GM08714 (cell line): Measurements from ENCODE around the gene TREML2.

ENCODE experiments used
- H3K4me3 ChIP-seq: fragments of 200-500 bp; sonication (Bioruptor generic); 2 replicates; pipeline ENCODE4 v1.5.1; 2014; ENCODE audit warnings: mild to moderate bottlenecking, low read length, inconsistent platforms
- ZNF274 ChIP-seq: IDR thresholded peaks from 2 replicates; pipeline ENCODE4 v1.6.1; 2012; ENCODE audit warnings: mild to moderate bottlenecking, low read depth, low read length

The TREML2 gene

GRCh38 chr6:41156771-41157170 is 44.2 kb downstream of the TREML2 start:
- no peak overlapping the region for H3K4me3 ChIP-seq
- no peak for TF ChIP-seq ZNF274

DNA sequence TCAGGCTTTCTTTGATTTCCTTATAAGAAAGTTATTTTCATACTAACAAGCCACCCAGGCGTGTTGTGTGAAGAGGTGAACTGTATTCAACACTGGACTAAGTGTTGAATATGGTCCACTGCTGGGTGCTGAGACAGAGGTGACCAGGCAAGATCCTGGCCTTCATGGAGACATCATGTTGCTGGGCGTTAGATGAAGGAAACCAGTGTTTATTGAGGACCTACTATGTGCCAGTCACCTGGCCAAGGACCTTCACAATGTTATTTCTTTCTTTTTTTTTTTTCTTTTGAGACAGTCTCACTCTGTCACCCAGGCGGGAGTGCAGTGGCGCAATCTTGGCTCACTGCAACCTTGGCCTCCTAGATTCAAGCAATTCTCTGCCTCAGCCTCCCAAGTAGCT is 44.9 kb downstream of the TREML2 start:
- TF ChIP-seq ZNF274, result no peak
- H3K4me3 ChIP-seq, result no peak overlapping the region

DNA sequence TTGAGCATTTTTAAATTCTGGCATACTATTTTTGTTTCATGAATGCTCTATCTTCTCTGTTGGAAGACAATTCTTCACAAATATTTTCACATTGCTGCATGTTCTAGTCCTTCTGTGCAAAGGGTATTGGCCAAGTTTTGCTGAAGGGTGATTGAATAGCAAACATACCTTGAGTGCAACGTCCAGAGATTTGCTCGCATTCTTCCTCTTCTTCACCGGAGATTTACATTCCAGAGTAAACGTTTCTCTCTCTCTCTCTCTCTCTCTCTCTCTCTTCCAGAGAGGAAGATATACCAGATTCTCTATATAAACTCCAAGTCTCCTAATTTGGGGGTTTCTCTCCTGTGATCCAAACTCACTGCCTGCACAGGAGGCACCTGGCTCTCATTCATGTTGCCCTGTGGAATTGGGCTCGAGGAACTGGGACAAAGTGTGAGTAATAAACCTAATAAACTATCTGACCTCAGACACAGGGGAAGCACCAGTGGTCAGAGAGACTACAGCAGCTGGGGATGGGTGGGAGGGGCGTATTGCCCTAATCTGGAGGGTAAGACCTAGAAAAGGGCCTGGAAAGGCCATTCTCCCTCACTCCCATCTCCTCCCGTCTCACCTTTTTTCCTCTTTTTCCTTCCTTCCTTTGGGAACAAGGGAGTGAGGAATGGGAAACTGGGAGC is 45.7 kb downstream of the TREML2 start:
- no peak overlapping the region for H3K4me3 ChIP-seq
- no peak for TF ChIP-seq ZNF274

DNA sequence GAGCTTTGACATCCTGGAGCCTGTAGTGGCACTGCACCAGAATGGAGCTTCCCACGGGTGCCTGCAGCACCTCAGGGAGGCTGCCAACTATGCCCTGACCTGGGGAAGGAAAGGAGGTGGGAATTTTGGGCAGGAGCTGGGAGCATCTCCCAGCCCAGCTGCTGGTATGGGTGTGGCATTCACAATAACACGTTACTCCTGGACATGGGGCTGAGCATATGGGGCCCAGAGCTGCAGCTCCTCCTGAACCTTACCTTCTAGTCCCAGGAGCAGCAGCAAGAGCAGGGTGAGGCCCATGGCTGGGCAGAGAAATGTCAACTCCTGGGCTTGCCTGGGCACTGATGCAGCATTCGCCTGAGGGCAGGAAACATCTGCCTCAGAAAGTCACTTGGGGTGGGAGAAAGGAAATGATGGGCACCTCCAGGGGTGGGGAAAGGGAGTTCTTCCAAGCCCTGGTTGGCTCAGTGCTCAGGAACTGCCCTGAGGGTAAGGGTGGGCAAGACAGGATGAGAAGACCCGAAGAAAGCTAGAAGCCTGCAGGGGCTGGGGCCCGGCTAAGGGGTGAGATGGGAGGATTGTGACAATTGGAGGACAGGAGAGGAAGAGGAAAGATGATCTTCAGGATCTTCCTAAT is 46.8 kb downstream of the TREML2 start, which contains the start of gene TREML1:
Gene TREML1 (minus strand): TSS at position 356 of the 634 bp plus-strand sequence. CDS start 59 bp downstream, at position 297.
- no peak within 1 kb of the TSS for H3K4me3 ChIP-seq
- TF ChIP-seq ZNF274, result no peak

- TF ChIP-seq ZNF274, result no peak
Observed at GRCh38 chr6:41153451-41153850, 47.5 kb downstream of the TREML2 start.

GRCh38 chr6:41150671-41151070 is 50.3 kb downstream of the TREML2 start:
- TF ChIP-seq ZNF274, result no peak
- no peak overlapping the region for H3K4me3 ChIP-seq

More at GRCh38 chr6:41153451-41153850, 47.5 kb downstream of the TREML2 start:
- H3K4me3 ChIP-seq, result no peak overlapping the region

DNA sequence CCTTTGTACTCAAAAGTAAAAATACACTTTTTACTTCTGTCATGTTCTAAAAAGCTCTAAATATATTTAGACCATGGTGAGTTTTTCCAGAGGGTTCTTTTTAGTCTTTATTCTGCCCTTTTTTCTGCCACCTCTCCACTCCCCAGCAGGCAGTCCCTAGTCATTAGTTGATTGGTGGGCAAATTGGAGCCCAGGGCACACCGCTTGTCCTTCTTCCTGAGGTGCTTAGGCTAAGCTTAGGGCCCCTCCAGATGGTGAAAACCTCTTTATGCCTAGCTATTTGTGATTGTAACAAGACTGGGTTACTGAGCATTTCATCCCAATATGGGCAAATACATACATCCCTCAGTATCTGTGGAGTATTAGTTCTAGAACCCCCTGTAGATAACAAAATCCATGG is 53.0 kb downstream of the TREML2 start:
- H3K4me3 ChIP-seq, result no peak overlapping the region
- no peak for TF ChIP-seq ZNF274
